Epithelial cell of proximal tubule (primary cell): ENCODE data around the gene PLEKHJ1. TPM values are rescaled to one million over a fixed set of nuclear protein-coding genes. Genes with fewer than 3 reads are reported as not detected.
"Not testable (repeated sequence)": the region's sequence is repeated elsewhere in the genome, so short reads cannot be mapped to it uniquely, and the experiment has no call there.

Source experiments
- DNase-seq: peaks from one replicate; pipeline ENCODE4 v3.0.0-alpha.2; 2011; ENCODE audit warnings: low read depth
- H3K4me3 ChIP-seq: 2 replicates; pipeline ENCODE4 v1.5.1; 2011; ENCODE audit warnings: low read depth, mild to moderate bottlenecking, low read length
- CTCF ChIP-seq: conservative IDR thresholded peaks from 2 replicates; pipeline ENCODE4 v1.5.1; 2012; ENCODE audit warnings: low read depth, mild to moderate bottlenecking, low read length
- total RNA-seq: library from RNA; depleted of rRNA; stranded (reverse); fragments of >200 nt; gene quantifications from 2 replicates; pipeline ENCODE4 v1.2.3, GENCODE V29; 2015

The PLEKHJ1 gene
- total RNA-seq, 1 donor from 2014 or later: 167 TPM

- no peak for TF ChIP-seq CTCF
- no peak for DNase-seq
- H3K4me3 ChIP-seq: no peak overlapping the region
Measured at GRCh38 chr19:2201473-2202148, 34.5 kb downstream of the PLEKHJ1 start.

- not testable (repeated sequence) for H3K4me3 ChIP-seq, DNase-seq
Measured at GRCh38 chr19:2200624-2201294, 35.4 kb downstream of the PLEKHJ1 start.

GRCh38 chr19:2199861-2200623 is 36.1 kb downstream of the PLEKHJ1 start:
- H3K4me3 ChIP-seq: no peak overlapping the region
- TF ChIP-seq CTCF: no peak
- DNase-seq: no peak

- no peak overlapping the region for H3K4me3 ChIP-seq
- TF ChIP-seq CTCF: peak; percentile 28
- DNase-seq: no peak
Measured at GRCh38 chr19:2199215-2199614, 36.9 kb downstream of the PLEKHJ1 start.

- no peak for DNase-seq
- H3K4me3 ChIP-seq: no peak overlapping the region
- no peak for TF ChIP-seq CTCF
Measured at GRCh38 chr19:2198317-2198716, 37.8 kb downstream of the PLEKHJ1 start.

- H3K4me3 ChIP-seq: no peak overlapping the region
- no peak for DNase-seq
- no peak for TF ChIP-seq CTCF
Measured at GRCh38 chr19:2197270-2197669, 38.9 kb downstream of the PLEKHJ1 start.

- TF ChIP-seq CTCF: no peak
- DNase-seq: no peak
- H3K4me3 ChIP-seq: no peak overlapping the region
Measured at GRCh38 chr19:2195914-2196313, 40.2 kb downstream of the PLEKHJ1 start.
